ENCODE results near the gene NYAP1.
"Not testable (repeated sequence)": the region's sequence is repeated elsewhere in the genome, so short reads cannot be mapped to it uniquely, and the experiment has no call there.

Gene NYAP1

DNA sequence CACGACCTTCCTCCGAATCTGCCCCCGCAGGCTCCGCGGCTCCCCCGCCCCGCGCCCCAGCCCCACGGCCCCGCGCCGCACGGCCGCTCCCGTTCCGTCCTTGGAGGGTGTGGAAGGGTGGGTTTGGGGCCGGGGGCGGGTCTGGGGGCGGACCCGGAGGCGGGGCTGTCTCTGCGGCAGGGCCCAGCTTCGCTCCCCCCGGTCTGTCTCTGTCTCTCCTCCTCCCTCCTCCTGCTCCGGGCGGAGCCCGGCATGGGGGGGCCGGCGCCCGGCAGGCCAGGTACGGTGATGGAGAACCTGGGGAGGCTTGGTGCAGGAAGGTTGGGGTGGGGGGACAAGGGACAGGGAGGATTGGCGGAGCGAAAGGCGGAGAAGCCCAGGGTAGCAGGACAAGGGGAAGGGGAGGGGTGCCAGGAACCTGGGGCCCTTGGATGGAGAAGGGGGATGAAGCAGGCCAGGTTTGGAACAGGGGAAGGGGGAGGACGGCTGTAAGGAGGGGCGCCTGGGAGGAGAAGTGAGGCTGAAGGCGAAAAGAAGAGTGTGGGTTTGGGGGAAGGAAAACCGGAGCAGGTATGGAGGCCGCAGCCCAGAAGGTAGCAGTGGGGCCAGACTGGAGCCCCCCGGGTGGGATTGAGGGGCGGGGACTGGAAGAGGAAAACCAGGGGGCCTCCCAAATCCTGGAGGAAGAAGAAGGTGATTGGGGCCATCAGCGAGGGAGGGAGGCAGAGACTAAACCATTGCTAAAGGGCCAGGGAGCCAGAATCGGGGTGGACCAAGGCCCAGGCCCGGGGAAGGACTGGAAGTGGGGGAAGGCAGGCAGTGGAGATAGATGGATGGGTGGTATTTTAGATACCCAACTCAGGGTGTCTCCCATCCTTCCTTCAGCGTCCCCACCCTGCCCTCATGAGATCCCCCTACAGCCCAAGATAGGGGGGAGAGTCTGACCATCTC lies at the start of gene NYAP1:
NYAP1 (plus strand) TSS at position 206 of the 951 bp plus-strand sequence. CDS start 1,385 bp downstream, outside the sequence.
- DNase-seq (ENCODE audit: low read depth, low spot score) = no peak

DNA sequence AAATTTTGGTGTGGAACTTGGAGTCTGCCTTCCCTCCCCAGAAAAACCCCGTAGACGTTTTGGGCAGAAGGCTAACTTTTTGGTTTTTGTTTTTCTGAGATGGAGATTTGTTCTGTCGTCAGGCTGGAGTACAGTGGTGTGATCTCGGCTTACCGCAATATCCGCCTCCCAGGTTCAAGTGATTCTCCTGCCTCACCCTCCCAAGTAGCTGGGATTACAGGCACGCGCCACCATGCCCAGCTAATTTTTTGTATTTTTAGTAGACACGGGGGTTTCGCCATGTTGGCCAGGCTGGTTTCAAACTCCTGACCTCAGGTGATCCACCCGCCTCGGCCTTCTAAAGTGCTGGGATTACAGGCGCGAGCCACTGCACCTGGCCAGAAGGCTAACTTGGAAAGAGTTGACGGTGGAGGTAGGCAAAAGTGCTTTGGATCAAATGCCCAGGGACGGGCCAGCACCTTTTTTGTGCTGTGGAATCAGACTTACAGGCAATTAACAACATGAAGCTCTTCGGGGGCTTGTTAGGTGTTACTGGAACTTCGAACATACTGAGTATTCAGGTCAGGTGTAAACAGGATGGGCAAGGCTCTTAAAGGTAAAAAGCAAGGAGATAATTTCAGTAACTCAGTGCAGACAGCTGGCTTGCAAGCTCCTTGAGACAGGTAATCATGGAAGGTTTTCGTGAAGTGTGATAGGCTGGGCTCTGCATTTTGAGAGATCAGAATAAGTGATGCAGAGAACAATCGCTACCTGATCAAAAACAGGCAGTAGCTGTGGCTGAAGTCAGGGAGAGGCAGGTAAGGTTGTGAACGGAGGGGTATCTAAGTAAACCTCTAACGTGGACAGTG lies 49.2 kb upstream of the NYAP1 start:
- no peak for DNase-seq (ENCODE audit: low read depth, low spot score)

DNA sequence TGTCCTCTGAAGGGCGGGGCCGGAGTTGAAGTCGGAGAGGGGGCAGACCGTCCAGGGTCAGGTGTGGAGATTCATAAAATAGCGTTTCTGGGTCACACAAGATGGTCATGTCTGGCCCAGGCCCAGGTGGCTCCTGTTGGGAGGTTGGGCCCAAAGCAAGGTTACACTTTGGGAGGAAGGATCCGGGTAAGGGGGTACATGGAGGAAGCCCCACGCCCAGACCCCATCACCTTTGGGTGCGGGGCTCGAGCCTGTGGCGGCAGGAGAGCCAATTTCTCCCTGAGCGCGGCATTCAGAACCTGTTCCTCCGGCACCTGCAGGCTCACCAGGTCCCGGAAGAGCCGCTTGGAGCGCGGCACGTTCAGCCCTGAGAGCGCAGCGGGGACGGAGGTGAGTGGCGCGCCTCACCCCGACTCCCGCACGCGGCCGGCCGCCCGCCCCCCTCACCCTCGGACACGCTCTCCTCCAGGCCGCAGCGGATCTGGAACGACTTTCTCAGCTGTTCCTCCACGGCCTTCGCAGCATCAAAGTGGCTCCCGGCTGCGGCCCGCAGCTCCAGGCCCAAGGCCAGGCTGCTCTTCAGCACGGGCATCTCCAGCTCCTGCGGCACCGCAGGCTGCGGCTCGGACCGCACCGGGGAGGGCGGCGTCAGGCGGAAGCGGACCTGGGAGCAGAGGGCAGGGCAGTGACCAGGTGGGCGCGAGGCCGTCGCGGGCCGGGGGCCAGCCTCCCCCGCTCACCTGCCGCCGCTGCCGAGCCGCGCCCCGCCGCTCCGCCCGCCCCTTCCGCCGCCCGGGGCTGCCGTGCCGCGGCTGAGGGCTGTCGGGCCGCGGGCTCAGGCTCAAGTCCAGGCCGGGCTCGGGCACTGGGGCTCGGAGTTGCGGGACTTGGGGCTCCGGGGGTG lies 48.1 kb upstream of the NYAP1 start:
- DNase-seq (ENCODE audit: low read depth, low spot score) = no peak

DNA sequence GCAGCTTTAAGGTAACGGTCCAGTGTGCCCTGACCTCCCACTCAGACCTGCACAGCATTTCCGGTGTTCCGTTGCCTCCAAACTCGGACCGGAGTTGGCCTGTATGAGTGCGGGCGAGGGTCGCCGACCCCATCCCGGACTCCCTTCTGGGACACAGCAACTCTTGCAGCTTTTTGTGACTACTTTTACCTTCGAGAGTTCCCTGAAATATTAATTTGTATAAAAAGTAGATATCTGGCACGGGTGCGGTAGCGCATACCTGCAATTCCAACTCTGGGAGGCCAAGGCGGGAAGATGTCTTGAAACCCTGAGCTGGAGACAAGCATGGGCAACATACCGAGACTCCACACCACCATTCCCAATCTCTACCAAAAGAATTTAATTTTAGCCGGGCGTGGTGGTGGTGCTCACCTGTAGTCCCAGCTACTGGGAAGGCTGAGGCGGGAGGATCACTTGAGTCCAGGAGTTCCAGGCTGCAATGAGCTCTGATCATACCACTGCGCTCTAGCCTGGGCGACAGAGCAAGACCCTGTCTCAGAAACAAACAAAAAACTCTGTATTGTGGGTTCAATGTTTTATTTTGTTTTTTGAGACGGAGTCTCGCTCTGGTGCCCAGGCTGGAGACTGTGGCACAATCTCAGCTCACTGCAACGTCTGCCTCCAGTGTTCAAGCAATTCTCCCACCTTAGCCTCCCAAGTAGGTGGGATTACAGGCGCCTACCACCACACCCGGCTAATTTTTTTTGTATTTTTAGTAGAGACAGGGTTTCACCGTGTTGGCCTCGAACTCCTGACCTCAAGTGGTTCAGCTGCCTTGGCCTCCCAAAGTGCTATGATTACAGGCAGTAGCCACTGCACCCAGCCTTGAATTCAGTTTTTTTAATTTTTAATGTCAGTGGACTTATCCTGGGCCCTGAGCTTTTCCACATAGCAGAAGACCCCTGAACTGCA lies 46.3 kb upstream of the NYAP1 start:
- DNase-seq (ENCODE audit: low read depth, low spot score) = no peak

DNA sequence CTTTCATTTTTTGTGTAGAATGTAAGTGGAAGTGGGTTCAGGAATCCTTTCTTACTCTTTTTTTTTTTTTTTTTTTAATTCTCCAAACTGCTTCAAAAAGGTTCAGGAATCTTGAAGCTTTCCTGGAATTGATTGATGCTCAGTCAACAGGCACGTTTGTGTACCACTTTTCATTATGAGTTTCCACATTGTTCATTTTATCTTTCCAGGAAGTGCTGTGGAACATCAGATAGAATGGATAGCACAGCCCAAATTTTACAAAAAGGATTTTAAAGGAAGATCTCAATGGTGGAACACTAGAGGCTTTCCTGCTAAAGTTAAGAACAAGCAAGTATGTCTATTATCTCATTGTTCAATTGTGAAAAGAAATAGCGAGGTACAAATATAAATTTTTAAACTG lies 45.6 kb upstream of the NYAP1 start:
- no peak for DNase-seq (ENCODE audit: low read depth, low spot score)

DNA sequence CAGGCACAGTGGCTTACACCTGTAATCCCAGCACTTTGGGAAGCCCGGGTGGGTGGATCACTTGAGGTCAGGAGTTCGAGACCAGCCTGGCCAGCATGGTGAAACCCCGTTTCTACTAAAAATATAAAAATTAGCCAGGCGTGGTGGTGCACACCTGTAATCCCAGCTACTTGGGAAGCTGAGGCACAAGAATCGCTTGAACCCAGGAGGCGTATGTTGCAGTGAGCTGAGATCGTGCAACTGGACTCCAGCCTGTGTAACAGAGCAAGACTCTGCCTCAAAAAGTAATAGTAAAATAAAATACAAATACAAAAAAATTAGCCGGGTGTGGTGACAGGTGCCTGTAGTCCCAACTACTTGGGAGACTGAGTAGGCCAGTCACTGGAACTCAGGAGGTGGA lies 45.0 kb upstream of the NYAP1 start:
- not testable (repeated sequence) for DNase-seq (ENCODE audit: low read depth, low spot score)

DNA sequence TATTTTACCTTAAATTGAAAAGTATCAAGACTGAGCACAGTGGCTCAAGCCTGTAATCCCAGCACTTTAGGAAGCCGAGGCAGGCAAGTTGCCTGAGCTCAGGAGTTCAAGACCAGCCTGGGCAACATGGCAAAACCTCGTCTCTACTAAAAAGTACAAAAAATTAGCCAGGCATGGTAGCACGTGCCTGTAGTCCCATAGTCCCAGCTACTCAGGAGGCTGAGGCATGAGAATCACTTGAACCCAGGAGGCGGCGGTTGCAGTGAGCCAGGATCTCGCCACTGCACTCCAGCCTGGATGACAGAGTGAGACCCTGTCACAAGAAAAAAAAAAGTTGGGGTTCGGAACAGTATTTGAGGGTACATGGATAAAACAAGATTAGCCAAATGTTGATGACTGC lies 44.5 kb upstream of the NYAP1 start:
- DNase-seq (ENCODE audit: low read depth, low spot score) = not testable (repeated sequence)

DNA sequence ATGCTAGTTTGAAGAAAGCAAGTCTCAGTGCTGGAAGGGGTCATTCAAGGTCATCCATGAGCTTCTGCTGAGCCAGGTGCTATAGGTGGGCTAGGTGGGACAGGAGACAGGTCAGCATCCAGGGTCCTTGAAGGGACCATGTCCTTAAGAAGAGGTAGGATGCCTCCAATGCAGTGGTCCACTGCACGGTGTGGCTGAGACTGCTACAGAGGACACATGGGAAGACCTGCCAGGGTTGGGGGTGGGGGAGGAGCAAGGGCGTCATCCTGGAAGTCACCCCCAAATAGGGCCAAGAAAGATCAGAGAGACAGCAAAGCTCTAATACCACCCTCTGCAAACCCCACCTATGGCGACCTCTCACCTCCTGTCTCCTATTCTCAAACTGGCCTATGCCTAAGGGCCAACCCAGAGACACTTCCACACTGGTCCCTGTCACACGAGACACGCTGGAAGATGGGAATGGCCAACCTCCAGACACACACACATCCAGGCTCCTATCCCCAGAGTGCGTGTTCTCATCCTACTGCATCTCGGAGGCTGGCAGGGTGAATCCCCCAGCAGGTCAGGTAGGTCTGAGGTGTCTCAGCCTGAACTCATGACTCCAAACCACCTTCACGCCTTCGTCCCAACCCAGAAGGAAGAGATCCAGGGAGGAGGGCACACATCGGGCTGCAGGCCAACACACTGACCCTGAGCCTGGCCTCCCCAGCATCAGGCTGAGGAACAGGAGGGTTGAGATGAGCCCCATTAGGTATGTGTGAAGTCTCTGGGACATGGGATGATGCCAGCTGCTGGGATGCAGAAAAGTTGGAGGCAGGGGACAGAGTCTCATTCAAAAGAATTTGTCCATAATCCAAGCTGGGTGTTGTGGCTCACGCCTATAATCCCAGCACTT lies 41.8 kb upstream of the NYAP1 start:
- no peak for DNase-seq (ENCODE audit: low read depth, low spot score)

DNA sequence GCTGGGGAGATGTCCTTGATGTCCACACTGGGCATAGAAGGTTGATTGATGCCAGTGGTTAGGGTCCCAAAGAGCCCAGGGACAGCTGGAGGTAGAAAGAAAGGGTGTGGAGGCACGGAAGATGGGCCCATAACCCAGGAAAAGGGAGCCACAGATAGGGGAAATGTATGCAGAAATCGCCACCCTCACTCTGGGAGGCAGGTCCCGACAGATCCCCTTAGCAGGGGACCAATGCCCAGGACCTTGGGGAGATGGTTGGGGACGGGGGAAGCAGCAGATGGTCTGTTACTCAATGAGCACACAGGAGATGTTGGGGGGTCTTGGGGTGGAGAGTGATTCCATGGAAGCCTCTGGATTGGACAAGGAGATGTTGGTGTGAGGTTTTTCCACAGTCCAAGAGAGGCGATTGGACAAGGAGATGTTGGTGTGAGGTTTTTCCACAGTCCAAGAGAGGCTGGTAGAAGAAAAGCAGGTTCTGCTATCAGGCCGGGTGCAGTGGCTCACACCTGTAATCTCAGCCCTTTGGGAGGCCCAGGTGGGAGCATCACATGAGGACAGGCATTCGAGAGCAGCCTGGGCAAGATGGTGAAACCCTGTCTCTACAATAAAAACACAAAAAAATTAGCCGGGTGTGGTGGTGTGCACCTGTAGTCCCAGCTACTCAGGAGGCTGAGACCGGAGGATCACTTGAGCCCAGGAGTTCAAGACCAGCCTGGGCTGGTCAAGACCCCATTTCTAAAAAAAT lies 40.5 kb upstream of the NYAP1 start:
- DNase-seq (ENCODE audit: low read depth, low spot score) = no peak

DNA sequence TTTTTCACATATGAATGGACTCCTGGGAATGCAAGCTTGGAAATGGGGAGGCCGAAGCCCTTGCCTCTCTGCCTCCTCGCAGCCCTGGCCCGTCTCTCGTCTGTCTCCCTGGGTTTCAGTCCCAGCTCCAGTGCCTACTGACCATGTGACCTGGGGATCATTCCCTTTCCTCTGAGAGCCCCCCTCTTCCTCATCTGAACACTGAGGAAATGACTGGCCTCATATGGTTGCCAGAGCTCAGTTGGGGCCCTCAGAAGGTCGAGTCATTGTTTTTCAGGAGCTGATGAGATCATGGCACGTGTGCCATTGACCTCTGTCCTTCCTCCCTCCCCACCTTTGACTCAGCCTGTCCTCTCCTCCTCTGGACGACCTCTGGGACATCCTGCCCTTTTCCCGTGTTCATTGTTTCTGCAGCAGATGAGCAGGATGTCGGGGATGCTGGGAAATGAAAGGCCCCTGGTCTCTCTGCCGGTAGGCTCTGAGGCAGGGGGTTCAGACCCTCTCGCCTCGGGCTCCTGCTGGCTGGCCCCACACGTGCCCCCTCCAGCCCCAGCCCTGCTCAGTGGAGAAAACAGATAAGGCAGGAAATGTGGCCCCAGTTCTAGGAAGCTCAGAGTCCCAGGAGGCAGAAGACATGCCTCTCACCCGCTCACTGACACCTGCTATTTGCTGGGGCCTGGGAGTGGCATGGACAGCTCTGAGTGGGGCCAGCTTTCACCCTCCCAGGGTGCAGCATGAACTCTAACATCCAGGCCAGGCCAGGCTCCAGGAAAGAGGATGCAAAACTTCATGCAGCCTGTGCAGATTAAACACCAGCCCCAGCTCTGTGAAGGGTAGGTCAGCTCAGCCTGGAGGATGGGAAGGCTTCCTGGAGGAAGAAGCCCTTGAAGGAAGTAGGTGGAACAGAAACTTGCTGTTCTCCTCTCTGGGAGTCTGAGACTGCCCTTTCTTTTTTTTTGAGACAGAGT lies 39.1 kb upstream of the NYAP1 start:
- DNase-seq (ENCODE audit: low read depth, low spot score) = no peak

DNA sequence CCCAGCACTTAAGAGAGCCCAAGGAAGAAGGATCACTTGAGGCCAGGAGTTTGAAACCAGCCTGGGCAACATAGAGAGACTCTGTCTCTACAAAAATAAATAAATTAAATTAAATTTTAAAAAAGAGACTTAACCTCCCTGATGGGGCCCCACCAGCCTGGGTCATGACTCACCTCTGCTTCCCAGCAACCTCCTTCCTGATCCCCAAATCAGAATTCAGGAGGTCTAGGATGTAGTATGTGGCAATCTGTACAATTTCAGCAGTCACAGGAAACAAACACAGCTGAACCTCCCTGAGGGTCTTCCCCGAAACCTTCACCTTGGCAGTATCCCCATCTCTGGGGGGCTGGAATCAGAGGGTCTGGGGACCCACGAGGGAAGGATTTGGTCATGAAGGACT lies 37.7 kb upstream of the NYAP1 start:
- DNase-seq (ENCODE audit: low read depth, low spot score) = no peak

DNA sequence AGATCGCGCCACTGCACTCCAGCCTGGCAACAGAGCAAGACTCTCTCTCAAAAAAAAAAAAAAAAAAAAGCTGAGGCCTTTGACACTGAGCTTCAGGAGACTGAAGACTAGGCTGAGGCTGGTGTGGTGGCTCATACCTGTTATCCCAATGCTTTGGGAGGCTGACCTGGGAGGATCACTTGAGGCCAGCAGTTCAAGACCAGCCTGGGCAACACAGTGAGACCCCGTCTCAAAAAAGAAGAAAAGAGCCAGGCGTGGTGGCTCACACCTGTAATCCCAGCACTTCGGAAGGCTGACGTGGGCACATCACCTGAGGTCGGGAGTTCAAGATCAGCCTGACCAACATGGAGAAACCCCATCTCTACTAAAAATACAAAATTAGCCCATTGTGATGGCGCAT lies 36.4 kb upstream of the NYAP1 start:
- DNase-seq (ENCODE audit: low read depth, low spot score) = not testable (repeated sequence)

DNA sequence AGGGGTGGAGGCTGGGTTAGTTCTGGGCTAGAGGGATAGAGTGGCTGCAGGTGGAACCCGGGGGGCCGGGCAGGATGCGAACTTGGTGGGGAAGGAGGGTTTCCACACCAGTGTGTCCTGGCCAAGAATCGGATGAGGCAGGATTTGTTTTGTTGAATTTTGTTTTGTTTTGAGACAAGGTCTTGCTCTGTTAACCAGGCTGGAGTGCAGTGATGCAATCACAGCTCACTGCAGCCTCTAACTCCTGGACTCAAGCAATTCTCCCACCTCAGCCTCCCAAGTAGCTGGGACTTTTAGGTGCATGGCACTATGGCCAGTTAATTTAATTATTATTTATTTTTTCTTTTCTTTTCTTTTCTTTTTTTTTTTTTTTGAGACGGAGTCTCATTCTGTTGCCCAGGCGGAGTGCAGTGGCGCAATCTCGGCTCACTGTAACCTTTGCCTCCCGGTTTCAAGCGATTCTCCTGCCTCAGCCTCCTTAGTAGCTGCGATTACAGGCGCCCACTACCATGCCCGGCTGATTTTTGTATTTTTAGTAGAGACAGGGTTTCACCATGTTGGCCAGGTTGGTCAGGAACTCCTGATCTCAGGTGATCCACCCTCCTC lies 34.4 kb upstream of the NYAP1 start:
- DNase-seq (ENCODE audit: low read depth, low spot score) = no peak

DNA sequence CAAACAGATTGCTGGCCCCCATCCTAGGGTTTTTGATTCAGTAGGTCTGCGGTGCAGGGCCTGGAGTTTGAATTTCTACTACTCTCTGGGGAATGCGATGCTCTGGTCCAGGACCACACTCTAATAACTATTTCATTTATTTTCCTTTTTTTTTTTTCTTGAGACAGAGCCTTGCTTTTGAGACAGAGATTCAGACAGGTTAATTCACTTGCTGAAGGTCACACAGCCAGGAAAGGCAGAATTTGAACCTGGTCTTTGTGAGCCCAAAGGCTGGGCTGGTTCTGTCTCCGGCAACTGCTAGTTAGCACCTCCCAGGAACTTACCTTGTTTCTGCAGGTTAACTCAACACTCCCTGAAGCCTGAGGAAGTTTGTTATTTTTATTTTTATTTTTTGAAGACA lies 31.2 kb upstream of the NYAP1 start:
- no peak for DNase-seq (ENCODE audit: low read depth, low spot score)

DNA sequence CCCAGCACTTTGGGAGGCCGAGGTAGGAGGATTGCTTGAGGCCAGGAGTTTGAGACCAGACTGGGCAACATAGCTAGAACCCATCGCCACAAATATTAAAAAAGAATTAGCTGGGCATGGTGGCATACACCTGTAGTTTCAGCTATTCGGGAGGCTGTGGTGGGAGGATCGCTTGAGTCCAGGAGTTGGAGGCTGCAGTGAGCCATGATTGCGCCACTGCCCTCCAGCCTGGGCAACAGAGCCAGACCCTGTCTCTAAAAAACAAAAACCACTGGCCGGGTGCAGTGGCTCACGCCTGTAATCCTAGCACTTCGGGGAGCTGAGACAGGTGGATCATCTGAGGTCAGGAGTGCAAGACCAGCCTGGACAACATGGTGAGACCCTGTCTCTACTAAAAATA lies 29.9 kb upstream of the NYAP1 start:
- DNase-seq (ENCODE audit: low read depth, low spot score) = not testable (repeated sequence)

DNA sequence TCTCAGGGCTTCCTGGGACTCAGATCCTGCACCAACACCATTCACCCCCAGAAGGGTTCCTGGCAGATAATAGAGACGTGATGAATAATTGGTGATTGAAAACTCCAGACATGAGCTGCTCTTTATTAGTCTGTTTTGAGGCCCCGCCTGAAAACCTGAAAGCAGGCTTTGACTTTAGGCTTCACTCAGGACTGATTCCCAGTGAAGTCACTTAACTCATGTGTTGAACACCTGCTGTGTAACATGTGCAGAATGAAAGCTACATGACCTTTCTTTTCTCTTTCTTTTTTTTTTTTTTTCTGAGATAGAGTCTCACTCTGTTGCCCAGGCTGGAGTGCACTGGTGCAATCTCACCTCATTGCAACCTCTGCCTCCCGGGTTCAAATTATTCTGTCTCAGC lies 28.5 kb upstream of the NYAP1 start:
- DNase-seq (ENCODE audit: low read depth, low spot score) = no peak

DNA sequence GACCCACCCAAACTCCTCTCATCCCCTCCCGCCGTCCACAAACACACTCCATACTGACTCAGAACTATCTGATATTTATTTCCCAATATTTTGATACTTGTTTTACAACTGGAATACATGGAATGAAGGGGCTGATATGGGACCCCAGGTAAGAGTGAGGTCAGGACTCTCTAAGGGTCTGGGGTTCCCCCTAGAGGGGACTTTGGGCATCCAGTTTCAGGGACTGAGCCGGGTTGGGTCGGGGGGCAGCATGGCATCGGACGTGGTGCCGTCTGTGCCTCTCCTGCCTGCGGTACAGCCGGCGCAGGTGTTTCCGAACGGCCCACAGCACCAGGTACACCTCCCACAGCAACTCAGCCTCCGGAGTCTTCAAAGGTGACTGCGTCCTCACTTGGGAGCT lies 27.2 kb upstream of the NYAP1 start:
- DNase-seq (ENCODE audit: low read depth, low spot score) = no peak

All from brain pericyte (primary cell).